KBM-7 (cell line): Measurements from ENCODE around the gene ACTR6.
"Not testable (repeated sequence)": the region's sequence is repeated elsewhere in the genome, so short reads cannot be mapped to it uniquely, and the experiment has no call there.

Source experiments
- DNase-seq: peaks from one replicate; pipeline ENCODE4 v3.0.0-alpha.2; 2015
- in situ Hi-C: fragments of 300-500 bp; cut with MboI; formaldehyde crosslinking; loops from 2 replicates; pipeline ENCODE4 v1.14.3; 2020; ENCODE audit warnings: low sequenced_read_pairs, low pct_unique_long_range_greater_than_20kb, mixed read lengths

Gene ACTR6

DNA sequence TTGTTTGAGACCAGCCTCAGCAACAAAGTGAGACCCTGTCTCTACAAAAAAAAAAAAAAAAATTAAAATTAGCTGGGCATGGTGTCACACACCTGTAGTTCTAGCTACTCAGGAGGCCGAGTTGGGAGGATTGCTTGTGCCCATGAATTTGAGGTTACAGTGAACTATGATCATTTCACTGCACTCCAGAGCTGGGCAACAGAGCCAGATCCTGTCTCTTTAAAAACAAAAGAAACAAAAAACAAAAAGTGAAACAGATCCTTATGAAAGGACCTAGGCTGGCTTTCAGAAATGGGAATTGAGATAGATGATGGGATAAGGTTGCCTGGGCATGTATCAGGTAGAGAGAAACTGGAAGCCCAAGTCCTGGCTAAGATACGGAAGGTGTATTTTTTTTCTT is 13.9 kb downstream of the ACTR6 start:
- DNase-seq: no peak
- in situ Hi-C loops: no loop called here

DNA sequence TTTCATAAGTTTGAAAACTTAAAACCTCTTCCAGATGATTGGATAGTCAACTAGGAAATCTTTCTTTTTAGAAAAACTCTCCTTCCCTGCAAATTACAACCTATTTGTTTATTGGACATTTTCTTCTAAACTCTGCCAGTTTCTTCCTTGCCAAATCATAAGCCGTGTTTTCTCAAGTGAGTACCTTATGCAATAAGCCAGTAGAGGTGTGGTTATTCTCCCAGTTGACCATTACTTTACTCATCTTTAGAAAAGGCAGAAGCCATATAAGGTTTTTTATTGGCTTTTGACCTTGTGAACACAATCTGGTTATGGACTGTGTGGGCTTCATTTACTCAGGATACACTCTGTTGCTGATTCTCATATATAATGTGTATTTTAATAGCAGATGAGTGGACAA is 14.6 kb downstream of the ACTR6 start:
- in situ Hi-C loops: no loop called here
- no peak for DNase-seq

DNA sequence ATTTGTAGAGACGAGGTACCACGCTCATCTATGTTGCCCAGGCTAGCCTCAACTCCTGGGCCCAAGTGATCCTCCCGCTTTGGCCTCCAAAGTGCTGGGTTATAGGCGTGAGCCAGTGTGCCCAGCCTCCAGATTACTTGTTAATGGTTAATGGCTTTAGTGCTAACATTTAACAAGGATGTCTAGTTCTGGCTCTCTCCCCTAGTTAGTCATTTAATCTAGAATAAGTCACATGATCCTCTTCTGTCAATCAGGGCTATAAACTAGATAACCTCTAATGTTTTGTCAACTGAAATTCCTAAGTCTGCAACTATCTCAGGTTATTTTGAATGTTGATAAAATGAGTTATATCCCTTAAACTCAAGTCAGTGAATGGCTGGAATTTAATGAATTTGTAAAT is 15.7 kb downstream of the ACTR6 start:
- in situ Hi-C loops: no loop called here
- no peak for DNase-seq

DNA sequence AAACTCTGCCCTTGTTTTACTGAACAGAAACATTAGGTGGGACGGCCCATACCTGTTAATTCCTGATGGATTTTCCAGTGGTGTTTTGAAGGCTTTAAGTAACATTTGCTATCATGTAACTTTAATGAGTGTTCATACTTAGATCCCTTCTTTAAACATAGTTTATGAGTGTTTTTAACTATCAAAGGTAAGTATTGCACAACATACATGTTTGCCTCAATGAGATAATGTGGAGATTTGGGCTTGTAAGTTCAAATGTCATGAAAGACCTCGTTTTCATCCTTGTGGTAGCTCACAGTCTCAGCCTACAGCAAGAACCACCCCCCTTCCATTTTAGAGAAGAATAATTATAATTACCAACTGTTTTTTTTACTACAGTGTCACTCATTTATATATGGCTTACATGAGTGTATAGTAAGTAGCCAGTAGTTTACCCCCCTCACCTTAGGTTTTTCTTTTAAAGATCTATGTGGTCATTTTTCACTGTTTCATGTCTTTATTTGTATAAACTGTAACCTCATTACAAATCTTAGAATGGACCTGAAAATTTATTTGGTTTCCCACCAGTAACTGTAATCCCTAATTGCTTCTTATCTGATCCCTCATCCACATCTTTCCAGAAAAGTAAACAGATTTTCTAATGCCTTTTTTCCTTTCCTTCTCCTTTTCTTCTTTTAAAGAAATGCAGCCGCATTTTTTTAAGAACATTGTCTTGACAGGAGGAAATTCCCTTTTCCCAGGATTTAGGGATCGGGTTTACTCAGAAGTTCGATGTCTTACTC is 18.9 kb downstream of the ACTR6 start:
- in situ Hi-C loops: no loop called here
- no peak for DNase-seq

DNA sequence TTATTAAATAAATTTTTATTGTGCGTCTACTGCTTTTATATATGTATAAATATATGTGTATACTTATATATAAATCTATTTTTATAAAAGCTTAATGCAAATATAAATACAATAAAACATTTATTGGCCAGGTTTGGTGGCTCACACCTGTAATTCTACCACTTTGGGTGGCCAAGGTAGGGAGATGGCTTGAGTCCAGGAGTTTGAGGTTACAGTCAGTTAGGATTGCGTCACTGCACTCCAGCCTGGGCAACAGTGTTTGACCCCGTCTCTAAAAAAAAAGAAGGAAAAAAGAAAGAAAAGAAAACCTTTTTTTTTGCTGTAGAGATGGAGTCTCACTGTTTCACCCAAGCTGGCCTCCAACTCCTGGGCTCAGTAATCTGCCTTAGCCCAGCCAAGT is 20.9 kb downstream of the ACTR6 start:
- DNase-seq: no peak
- in situ Hi-C loops: no loop called here

DNA sequence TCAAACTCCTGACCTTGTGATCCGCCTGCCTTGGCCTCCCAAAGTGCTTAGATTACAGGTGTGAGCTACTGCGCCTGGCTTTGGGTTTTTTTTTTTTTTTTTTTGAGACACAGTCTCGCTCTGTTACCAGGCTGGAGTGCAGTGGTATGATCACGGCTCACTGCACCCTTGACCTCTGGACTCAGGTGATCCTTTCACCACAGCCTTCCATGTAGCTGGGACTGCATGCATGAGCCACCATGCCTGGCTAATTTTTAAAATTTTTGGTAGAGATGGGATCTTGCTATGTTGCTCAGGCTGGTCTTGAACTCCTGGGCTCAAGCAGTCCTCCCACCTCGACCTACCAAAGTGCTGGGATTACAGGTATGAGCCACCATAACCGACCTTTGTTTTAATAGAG is 21.6 kb downstream of the ACTR6 start:
- DNase-seq, in situ Hi-C loops: not testable (repeated sequence)

DNA sequence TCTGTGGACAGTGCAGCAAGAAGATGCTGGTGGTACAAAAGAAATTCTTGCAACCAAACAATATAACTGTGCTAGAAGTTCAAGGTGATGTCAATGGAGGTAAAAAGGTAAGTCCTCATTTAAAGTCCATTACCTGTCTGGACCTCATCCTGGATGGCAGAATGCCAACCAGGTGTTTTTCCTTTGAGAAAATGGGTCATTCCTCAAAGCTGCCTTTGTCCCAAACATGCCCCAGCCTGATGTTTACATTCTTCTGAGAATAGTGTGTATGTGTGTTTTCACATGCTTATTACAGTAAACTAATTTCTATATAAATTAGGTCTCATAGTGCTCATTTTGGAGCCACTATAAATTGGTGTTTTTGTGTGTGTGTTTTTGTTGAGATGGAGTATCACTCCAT is 24.9 kb downstream of the ACTR6 start:
- in situ Hi-C loops: no loop called here
- DNase-seq: no peak

DNA sequence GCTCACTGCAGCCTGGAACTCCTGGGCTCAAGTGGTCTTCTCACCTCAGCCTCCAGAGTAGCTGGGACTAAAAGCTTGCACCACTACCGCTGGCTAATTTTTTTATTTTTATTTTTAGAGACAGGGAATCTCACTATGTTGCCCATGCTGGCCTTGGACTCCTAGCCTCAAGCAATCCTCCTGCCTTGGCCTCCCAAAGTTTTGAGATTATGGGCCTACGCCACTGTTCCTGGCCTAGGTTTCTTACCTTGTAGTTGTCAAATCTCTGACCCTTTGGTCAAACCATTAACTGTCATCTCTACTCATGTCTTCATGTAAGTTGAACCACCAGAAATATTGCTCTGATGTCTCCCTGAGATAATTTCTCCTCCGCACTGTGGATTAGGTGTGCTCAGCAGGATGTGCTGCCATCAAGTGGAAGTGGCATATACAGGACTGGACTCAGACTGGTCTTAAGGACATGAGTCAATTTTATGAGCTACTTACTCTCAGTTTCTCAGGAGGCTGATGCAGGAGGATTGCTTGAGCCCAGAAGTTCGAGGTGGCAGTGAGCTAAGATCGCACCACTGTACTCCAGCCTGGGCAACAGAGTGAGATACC is 28.5 kb downstream of the ACTR6 start:
- in situ Hi-C loops: no loop called here
- DNase-seq: peak; percentile 35

DNA sequence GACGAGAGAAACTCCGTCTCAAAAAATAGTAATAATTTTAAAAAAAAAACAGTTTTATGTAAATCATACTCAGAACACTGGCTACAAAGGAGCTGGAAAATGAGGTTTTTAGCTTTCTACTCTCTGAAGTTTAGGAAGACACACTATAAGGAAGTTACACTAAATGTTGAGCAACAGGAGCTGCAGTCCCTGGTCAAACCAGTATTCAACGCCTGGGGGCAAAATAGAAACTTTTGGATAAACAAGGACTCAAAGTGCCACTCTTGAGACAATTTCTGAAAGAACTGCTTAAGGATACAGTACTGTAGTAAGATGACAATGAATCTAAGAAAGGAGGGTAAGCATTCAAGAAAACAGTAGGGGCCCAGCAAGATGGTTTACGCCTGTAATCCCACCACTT is 29.3 kb downstream of the ACTR6 start:
- DNase-seq: no peak
- in situ Hi-C loops: no loop called here

DNA sequence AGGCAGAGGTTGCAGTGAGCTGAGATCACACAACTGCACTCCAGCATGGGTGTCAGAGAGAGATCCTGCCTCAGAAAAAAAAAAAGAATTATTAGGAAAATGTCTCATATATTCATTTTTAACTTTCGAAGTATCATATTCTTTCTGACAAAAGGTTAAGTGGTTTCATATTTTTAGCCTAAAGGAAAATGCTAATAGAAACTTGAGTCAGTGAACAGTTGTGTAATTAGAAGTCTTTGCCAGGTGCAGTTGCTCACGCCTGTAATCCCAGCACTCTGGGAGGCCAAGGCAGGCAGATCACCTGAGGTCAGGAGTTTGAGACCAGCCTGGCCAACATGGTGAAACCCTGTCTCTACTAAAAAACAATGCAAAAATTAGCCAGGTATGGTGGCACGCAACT is 31.3 kb downstream of the ACTR6 start:
- in situ Hi-C loops, DNase-seq: not testable (repeated sequence)

DNA sequence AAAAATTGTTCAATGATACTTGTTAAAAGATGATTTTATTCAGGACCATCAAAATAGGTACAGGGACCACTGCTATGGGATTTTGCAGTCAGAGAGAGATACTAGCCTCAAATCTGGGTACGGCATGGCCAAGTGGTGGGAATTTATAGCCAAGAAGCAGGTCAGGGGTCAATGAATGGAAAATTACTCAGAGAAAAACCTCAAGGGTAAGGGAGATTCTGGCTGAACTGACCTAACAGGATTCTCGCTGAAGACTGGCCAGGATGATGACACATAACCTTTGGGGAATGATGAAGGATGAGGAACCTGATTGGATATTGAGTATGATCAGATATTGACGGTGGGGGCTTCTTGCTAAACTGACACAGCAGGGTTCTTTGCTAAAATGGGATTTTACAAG is 33.6 kb downstream of the ACTR6 start:
- in situ Hi-C loops: no loop called here
- no peak for DNase-seq

DNA sequence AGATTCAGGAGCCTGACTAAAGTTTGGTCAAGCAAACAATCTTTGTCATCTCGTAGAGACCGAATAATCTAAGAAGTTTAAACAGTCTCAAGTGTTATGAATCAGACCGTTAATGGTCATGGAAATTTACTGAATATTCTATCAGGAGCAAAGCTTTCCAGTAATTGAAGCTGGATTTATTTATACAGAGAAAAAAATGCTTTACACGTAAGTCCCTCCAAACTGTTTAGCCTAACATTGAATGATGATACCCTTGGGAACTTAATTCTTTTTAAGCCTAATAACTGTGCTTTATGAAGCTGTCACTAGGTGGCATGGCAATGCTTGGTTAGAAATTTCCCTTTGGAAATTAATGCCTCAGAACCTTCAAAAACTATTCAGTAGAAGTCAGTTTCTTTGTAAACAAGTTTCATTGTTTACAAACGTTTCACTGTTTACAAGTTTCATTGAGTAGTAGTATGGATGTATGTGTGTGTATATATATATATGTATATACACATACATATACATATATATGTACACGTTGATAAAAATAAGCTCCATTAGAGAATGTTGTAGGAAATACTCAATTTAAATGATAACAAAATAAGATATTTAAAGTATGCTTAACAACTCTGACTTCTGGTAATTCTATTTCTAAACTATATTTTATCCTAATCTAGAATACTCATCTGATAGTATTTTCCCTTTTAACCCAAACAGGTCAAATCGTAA is 34.1 kb downstream of the ACTR6 start:
- DNase-seq: peak; percentile 35
- in situ Hi-C loops: no loop called here

DNA sequence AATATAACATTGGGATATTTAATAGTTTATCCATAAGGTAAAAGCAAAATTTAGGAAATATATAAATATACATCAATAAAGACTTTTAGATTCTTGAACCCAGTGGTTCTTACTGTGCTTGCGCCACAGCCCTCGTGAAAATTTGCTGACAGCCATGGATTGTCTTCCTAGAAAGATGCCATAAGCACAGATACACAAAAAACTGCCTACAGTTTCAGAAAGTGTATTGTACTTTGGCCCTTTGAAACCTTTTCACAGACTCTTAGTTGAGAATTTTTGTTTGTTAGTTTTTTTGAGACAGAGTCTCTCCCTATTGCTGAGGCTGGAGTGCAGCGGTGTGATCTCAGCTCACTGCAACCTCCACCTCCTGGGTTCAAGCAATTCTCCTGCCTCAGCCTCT is 38.2 kb downstream of the ACTR6 start:
- DNase-seq: no peak
- in situ Hi-C loops: no loop called here

DNA sequence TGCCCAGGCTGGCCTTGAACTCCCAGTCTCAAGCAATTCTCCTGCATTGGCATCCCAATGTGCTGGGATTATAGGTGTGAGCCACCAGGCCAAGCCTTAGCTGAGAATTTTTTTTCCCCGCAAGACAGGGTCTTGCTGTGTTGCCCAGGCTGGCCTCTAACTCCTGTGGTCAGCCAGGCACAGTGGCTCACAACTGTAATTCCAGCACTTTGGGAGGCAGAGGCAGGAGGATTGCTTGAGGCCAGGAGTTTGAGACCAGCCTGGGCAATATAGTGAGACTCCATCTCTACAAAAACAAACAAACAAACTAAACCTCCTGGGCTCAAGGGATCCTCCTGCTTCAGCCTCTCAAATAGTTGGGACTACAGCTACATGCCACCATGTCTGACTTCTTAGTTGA is 39.0 kb downstream of the ACTR6 start:
- in situ Hi-C loops: no loop called here
- no peak for DNase-seq

DNA sequence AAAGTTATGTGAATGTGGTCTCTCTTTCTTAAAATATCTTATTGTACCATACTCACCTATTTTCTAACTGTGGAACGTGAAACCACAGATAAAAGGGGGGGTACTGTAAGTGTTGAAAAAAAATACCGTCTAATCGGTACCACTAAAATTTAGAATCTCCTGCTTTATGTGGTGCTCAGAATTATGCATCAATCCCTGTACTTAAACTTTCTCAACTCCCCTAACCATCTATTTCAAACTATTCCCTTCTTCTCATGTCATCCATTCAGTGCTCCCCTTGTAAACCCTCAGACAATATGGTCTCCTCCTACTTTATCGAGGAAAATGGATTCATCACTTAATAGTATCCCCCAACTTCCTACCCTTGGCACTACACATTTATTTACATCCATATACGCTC is 42.5 kb downstream of the ACTR6 start:
- in situ Hi-C loops: no loop called here
- DNase-seq: no peak

DNA sequence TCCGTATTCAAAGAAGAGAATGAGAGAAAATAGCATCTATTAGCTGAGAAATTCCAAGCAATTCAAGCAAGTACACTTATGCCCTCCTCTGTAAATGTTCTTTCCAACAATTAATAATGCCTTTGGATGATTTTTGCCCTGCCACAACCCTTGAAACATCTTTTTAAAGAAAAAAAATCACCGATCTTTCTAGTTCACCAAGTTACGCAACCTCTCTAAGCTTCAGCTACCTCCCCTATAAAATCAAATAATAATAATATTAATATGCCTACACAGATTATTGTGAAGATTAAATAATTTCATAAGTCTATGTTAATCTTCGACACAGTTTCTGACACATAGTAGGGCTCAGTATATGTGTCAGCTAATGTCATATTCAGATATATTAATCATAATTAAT is 47.1 kb downstream of the ACTR6 start:
- in situ Hi-C loops: no loop called here
- DNase-seq: no peak

DNA sequence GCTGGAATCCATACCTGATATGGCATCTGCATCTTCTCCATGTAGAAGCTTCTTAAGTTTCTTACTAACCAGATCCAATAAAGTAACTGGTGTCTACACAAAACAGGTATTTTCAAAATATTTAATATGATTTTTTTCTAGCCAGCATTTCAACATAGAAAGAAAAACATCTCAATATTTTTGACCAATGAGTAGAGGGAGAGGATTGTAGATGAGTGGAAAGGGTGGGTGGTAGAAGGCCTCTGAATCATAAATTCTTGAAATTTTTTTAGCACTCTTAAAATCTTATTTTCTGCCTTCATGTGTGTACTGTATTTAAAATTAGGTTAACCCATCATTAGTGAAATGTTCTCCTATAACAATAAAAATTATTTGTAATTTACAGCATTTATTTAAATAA is 48.3 kb downstream of the ACTR6 start:
- no peak for DNase-seq
- in situ Hi-C loops: no loop called here

DNA sequence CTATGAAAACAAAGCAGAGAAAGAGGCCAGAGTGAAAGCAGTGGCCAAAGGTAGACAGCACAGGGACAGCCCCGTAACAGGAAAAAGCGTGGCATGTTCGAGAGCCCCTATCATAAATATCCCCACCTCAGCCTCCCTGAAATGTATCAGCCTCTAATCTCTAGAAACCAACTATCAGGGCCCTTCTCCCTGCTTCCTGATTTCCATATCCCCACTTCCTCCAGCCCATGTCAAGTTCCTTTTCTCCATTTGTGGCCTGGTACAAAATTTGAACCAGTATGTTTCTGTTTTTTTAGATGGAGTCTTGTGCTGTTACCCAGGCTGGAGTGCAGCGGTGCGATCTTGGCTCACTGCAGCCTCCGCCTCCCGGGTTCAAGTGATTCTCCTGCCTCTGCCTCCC is 49.3 kb downstream of the ACTR6 start:
- DNase-seq: peak; percentile 52
- in situ Hi-C loops: no loop called here

DNA sequence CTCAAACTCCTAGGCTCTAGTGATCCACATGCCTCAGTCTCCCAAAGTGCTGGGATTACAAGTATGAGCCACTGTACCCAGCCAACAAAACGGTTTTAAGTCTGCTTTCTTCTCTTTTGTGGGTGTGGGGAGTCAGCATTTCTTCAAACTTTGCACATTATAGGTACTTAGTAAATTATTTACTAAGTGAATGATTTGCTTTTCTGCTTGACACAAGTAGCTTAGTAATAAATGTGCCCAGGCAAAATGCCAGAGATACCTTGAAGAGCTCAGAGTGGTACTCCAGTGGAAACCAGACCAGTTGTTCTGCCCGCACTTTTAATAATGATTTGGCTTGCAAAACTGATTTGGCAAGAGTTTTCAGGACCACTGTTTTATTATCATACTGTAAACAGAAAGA is 51.3 kb downstream of the ACTR6 start:
- no peak for DNase-seq
- in situ Hi-C loops: no loop called here

DNA sequence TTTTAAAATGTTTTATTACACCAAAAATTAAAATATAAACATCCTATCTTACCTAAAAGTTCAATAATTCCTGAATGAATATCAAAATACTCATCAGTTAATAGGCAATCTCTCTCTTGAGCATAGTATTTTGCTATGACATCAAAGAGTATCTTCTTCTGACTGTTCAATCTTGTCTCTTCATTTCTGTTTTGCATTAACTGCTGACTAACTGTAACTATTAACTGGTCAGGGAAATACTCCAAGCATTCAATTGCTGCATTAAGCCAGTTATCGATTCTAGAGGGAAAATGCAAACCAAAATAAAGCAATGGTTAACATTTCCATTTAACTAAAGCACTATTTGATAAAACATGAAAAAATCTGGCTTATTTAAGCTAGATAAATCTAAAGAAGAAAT is 52.8 kb downstream of the ACTR6 start:
- no peak for DNase-seq
- in situ Hi-C loops: no loop called here

DNA sequence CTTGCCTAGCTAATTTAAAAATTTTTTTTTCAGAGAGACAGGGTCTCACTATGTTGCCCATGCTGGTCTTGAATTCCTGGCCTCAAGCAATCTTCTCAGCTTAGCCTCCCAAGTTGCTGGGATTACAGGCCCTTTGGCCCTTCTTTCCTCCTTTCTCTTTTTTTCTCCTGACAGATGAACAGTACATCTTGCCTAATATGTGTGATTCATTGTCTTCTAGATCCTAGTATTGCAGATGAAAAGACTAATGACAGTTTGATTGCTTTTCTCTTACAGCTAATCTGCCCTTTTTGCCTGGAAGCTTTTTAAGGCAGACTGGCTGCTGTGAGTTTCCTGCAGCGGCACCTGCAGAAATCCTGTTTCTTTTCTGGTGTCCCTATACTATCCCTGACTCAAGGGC is 54.3 kb downstream of the ACTR6 start:
- no peak for DNase-seq
- in situ Hi-C loops: no loop called here
